ENCODE measurements around the gene GLP1R.

DNA sequence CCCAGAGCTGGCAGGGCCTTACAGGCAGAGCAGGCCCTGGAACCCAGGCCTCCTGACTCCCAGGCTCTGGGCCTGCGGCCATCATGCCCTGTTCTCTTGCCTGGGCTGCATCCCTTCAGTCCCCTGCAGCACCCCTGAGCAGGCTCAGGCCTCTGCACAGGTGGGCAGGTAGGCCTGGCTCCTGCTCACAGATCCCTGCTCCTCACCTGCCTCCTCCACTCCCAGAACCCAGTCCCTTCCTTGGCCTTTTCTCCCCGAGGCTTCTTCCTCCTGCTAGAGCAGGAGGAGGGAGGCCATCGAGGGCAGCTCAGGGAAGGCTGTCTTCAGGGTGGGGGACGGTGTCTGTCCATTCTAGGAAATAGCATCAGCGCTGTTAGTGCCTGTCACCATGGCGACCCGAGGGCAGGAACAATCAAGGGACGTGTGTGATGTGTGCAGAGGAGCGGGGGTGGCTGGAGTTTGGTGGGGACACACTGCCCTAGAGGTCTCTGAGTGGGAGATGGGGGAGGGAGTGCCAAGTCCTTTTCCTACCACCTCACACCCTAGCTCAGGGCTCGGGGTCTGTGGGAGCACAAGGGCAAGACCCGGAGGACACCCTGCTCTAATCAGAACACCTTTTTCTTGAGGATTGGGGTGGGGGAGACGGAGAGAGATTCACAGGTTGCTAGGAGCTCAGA is 26.6 kb downstream of the GLP1R start:
- TF ChIP-seq, protein P1, sequence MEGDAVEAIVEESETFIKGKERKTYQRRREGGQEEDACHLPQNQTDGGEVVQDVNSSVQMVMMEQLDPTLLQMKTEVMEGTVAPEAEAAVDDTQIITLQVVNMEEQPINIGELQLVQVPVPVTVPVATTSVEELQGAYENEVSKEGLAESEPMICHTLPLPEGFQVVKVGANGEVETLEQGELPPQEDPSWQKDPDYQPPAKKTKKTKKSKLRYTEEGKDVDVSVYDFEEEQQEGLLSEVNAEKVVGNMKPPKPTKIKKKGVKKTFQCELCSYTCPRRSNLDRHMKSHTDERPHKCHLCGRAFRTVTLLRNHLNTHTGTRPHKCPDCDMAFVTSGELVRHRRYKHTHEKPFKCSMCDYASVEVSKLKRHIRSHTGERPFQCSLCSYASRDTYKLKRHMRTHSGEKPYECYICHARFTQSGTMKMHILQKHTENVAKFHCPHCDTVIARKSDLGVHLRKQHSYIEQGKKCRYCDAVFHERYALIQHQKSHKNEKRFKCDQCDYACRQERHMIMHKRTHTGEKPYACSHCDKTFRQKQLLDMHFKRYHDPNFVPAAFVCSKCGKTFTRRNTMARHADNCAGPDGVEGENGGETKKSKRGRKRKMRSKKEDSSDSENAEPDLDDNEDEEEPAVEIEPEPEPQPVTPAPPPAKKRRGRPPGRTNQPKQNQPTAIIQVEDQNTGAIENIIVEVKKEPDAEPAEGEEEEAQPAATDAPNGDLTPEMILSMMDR (IDR thresholded peaks at IDR 0.05) = no peak
- TF ChIP-seq, protein P2, sequence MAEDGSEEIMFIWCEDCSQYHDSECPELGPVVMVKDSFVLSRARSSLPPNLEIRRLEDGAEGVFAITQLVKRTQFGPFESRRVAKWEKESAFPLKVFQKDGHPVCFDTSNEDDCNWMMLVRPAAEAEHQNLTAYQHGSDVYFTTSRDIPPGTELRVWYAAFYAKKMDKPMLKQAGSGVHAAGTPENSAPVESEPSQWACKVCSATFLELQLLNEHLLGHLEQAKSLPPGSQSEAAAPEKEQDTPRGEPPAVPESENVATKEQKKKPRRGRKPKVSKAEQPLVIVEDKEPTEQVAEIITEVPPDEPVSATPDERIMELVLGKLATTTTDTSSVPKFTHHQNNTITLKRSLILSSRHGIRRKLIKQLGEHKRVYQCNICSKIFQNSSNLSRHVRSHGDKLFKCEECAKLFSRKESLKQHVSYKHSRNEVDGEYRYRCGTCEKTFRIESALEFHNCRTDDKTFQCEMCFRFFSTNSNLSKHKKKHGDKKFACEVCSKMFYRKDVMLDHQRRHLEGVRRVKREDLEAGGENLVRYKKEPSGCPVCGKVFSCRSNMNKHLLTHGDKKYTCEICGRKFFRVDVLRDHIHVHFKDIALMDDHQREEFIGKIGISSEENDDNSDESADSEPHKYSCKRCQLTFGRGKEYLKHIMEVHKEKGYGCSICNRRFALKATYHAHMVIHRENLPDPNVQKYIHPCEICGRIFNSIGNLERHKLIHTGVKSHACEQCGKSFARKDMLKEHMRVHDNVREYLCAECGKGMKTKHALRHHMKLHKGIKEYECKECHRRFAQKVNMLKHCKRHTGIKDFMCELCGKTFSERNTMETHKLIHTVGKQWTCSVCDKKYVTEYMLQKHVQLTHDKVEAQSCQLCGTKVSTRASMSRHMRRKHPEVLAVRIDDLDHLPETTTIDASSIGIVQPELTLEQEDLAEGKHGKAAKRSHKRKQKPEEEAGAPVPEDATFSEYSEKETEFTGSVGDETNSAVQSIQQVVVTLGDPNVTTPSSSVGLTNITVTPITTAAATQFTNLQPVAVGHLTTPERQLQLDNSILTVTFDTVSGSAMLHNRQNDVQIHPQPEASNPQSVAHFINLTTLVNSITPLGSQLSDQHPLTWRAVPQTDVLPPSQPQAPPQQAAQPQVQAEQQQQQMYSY (CRISPR knock-in tag; IDR thresholded peaks at IDR 0.05) = no peak
- TF ChIP-seq FOXK1 (CRISPR knock-in tag; IDR thresholded peaks at IDR 0.05) (no peak), ZNF232 (CRISPR knock-in tag; IDR thresholded peaks at IDR 0.05) (no peak), RELA (CRISPR knock-in tag; IDR thresholded peaks at IDR 0.05; ENCODE audit: borderline replicate concordance) (no peak), ETV6 (CRISPR knock-in tag; IDR thresholded peaks at IDR 0.05) (no peak), ESRRA (CRISPR knock-in tag; IDR thresholded peaks at IDR 0.05; ENCODE audit: borderline replicate concordance) (no peak)
- TF ChIP-seq, protein P3, sequence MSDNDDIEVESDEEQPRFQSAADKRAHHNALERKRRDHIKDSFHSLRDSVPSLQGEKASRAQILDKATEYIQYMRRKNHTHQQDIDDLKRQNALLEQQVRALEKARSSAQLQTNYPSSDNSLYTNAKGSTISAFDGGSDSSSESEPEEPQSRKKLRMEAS (CRISPR knock-in tag; IDR thresholded peaks at IDR 0.05) = no peak
- TF ChIP-seq, protein P4, sequence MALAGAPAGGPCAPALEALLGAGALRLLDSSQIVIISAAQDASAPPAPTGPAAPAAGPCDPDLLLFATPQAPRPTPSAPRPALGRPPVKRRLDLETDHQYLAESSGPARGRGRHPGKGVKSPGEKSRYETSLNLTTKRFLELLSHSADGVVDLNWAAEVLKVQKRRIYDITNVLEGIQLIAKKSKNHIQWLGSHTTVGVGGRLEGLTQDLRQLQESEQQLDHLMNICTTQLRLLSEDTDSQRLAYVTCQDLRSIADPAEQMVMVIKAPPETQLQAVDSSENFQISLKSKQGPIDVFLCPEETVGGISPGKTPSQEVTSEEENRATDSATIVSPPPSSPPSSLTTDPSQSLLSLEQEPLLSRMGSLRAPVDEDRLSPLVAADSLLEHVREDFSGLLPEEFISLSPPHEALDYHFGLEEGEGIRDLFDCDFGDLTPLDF (CRISPR knock-in tag; IDR thresholded peaks at IDR 0.05) = no peak
- TF ChIP-seq, protein P5, sequence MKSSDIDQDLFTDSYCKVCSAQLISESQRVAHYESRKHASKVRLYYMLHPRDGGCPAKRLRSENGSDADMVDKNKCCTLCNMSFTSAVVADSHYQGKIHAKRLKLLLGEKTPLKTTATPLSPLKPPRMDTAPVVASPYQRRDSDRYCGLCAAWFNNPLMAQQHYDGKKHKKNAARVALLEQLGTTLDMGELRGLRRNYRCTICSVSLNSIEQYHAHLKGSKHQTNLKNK (CRISPR knock-in tag; IDR thresholded peaks at IDR 0.05) = no peak
- TF ChIP-seq, protein P6, sequence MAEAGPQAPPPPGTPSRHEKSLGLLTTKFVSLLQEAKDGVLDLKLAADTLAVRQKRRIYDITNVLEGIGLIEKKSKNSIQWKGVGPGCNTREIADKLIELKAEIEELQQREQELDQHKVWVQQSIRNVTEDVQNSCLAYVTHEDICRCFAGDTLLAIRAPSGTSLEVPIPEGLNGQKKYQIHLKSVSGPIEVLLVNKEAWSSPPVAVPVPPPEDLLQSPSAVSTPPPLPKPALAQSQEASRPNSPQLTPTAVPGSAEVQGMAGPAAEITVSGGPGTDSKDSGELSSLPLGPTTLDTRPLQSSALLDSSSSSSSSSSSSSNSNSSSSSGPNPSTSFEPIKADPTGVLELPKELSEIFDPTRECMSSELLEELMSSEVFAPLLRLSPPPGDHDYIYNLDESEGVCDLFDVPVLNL (CRISPR knock-in tag; IDR thresholded peaks at IDR 0.05; ENCODE audit: borderline replicate concordance, low read depth) = no peak
- TF ChIP-seq, protein P7, sequence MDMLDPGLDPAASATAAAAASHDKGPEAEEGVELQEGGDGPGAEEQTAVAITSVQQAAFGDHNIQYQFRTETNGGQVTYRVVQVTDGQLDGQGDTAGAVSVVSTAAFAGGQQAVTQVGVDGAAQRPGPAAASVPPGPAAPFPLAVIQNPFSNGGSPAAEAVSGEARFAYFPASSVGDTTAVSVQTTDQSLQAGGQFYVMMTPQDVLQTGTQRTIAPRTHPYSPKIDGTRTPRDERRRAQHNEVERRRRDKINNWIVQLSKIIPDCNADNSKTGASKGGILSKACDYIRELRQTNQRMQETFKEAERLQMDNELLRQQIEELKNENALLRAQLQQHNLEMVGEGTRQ (CRISPR knock-in tag; IDR thresholded peaks at IDR 0.05) = no peak

Measured in WTC11 (cell line).